GM21723 (cell line): ENCODE measurements around the gene PCBP2.

Experiments
- ATAC-seq: cut with Tn5 transposase; IDR thresholded peaks from one replicate; pipeline ENCODE4 v1.9.1; 2021; ENCODE audit warnings: mild to moderate bottlenecking, moderate library complexity; ENCODE audit not compliant: unreplicated experiment

PCBP2 gene

DNA sequence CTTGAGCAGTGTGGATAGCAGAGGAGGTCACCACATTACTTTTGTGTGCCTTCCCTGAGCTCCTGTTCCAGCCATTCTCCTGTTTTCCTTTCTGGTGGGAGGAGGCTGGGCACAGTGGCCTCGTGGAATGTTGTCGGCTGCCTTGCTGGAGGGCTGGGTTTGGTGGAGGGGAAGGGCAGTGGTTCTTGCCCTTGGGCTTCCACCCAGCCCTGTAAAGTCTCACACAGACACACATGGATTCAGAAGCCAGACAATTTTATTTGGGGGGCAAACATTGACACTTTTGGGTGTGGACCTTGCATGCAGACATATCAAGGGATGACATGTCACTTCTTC is 54.5 kb downstream of the PCBP2 start:
- no peak for ATAC-seq

DNA sequence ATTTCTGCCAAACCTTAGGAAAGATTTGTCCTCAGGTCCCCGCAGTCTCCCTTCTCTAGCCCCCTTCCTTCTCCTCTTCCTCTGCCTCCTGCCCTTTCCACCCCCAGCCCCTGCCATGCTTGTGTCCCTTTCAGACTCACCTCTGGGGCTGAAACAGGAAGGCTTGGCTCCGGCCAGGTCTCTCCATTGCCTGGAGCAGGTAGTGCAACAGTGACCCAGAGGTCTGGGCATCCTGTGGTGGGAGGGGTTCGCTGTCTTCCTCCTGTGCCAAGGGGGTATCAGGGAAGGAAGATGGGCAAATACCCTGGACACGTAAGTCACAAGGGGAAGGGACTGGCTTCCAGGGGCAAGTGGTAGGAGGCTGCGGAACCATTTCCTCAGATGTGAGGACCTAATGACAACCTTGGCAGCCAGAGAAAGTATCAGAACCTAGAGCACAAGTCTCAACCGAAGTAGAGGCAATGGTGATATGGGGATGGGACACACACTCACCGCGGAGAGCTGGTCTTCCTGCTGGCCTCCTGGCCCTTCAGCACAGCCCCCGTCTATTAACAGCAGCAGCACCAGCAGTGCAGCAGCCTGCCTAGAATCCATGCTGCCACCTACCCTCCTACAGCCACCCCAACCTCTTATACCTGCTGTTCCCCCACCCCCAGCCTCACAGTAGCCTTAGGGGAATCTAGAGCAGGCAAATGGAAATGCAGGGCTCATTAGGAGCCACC is 55.1 kb downstream of the PCBP2 start, which contains the start of gene NPFF:
Gene NPFF (minus strand): TSS at position 604 of the 722 bp plus-strand sequence. CDS start 10 bp downstream, at position 594.
- ATAC-seq, result no peak

DNA sequence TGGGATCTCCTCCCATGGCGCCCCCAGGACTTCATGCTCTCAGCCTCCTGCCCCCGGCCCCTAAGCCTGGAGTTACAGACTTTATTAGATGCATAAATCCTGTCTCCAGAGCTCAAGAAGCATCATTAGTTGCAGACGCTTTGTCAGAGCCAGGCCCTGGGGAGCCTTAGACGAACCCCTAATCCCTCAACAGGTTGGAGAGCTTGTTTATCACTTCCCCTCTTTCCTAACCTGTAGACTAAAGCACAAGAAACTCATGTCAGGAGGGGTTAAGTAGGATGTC is 55.6 kb downstream of the PCBP2 start:
- no peak for ATAC-seq

DNA sequence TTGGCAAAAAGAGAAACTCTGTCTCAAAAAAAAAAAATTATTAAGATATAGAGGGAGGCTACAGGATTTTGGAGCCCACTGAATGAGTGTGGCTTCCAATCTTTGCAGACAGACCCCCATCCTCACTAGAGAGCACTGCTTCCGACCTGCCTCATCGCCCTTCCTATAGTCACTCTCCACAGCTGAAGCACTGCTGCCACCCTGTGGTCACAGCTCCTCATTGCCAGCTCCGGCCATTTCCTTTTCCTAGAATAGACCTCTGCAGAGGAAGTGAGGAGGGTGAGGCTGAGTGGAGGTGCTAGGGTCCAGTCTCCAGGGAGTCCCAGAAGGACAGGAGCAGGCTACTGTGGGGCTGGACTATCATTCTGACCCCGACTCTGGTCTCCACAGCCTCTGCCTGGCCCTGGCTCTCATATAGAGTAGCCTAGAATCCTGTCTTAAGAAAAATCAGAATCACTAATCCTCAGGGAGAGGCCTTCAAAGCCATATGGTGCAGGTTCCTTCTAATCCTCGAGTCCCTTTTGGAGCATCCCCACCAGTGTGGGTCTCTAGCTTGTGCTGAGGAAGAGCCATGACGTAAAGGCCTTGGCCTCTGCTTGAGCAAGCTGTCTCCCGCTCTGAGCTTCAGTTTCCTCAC is 56.8 kb downstream of the PCBP2 start:
- peak; percentile 87 for ATAC-seq

DNA sequence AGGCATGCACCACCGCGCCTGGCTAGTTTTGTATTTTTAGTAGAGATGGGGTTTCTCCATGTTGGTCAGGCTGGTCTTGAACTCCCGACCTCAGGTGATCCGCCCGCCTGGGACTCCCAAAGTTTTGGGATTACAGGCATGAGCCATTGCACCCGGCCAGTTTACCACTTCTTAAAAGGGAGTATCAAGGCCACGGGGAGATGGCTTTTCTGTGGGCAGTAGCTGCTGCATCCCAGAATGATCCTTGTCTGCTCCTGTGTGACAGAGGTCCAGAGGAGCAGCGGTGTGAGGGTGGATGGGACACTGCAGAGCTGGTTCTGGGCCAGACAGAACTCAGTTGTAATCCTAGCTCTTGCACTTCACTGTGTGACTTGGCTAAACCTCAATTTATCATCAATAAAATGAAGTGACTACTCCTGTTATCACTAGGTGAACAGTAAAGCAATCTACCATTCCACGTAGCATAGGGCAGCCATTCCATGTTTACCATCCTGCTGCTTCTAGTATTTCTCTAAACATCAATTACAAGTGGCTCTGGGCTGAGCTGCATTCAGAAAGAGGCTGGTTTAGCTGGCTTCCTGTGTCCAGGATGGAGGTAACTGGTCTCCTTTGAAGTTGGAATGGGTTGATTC is 58.4 kb downstream of the PCBP2 start:
- no peak for ATAC-seq

DNA sequence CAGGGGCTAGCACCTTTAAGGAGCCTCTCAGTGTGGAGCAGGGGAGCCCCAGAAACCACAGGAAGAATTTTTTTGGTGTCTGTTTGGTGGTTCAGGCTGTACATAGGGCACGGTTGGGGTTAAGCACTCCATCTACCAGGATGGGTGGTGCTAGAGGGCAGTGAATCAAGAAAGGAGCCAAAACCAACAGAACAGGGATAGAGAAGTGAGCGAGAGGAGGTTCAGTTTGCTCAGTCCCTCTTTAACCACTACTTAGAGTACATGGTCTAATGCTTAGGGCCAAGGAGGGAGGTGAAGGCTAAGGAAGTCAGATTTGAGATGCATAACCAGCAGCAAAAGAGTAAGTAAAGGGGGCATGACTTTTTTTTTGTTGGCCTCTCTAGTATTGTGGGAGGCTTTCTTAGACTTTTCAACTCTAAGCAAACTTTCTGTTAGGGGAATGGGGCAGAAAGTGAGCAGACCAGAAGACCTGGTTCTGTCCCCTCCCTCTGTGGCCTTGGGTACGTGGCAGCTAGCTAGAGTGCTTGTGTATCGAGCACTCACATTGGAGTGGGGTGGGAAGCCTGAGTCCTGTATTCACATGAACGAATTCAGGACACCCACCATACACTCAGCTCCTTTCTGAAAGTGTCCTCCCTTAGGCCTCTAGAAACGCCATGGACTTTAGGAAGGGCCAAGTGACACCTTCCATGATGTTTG is 62.0 kb downstream of the PCBP2 start:
- no peak for ATAC-seq

DNA sequence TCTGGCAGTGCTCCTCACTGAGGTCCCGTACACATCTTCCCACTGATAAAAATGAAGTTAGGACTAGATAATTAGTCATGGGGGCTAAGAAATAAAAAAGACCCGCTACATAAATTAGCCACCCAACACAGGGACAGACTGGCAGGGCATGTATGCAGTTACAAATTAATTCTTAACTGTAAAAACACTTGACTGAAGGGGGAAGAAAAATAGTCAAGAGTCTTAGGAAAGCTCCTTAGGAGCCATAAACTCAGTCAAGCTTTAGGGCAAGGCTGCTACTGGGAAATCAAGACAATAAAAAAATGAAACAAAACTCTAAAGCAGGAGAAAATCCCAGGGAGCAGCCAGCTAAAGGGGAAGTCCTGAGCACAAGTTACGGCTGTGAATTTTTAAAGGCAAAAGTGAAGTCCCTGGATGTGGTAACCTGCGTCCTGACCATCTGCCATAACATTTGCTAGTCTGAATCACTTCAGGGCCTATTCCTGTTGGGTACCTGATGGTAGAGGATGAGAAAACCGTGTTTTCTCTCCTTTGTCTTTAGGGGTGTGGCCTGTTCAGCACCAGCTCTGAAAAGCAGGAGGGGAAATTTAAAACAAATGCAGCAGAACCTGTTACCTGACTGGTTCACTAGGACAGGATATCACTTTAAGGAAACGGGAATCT is 62.9 kb downstream of the PCBP2 start:
- ATAC-seq, result no peak

DNA sequence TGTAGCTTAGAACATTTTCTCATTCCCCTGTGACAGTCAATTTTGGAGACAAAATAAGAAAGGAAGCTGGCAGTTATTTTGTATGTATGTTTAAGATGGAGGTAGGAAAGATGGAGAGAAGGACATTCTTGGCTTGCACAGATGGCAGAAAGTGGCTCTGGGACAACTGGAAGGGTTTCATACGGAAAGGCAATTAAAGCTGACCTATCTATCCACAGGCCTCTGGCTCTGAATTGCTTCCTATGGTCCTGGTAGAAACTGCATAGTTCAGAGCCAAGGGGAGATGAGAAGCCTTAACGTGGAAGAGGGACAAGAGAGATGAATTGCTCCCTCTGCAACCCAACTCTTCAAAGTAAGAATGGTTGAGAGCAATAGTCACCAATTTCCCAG is 63.4 kb downstream of the PCBP2 start:
- no peak for ATAC-seq

DNA sequence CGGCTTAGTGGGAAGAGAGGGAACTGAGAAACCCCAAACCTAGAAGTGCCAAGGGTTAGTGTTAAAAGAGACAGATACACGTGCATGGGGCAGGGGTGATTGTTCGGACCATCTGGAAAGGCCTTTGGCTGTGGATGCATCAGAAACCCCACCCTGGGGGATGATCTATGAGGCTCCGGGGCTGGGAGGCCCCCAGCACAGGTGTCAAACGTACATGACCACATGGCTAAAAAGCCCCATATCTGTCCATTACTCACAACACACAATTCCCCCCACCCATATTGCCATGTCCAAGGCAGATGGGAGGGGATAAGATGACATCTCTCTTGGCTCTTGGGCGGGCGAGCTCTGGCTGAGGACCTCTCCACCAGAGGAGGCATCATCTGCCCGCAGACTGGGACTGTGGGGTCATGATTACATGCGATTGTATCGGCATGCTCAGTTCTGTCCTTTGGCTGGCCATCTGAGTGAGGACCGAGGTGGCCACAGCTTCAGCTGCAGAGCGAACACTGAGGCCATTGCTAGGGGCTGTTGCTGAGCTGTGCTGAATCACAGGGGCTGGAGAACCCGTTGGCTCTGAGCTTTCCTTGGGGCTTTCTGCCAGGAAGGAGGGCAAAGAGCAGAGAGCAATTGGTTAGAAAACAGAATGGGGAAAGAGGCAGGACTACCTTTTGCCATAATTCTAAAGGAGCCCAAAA is 65.0 kb downstream of the PCBP2 start:
- ATAC-seq, result no peak

DNA sequence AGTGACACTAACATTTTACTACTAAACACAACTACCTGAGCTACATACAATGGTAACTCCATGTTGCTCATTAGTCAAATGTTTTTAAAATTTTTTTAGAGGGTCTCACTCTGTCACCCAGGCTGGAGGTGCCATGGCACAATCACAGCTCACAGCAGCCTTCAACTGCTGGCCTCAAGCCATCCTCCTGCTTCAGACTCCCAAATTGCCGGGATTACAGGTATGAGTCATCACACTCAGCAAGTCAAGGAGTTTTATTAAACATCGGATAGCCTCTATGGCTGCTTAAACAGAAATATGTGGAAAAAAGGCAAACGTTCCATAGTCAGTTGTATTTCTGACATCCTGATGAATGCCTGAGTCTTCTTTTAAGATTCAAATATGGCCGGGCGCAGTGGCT is 66.5 kb downstream of the PCBP2 start:
- no peak for ATAC-seq

DNA sequence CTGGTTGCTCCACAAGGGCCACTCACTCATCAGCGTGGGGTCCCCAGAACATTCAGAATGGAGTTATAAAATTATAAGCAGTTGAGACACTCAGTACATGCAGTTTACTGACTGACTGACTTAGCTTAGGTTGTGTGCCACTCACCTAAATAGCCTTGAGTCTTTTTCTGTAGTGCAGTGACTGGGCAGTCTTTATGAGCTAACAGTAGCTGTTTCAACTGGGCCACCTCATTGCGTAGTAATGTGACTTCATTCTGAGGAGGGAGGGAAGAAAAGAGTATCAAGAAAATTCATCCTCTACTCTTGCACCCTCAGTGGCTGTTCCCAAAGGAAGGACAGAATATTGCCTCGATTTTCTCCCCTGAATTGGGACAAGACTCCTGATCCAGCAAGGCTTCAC is 71.2 kb downstream of the PCBP2 start:
- no peak for ATAC-seq

DNA sequence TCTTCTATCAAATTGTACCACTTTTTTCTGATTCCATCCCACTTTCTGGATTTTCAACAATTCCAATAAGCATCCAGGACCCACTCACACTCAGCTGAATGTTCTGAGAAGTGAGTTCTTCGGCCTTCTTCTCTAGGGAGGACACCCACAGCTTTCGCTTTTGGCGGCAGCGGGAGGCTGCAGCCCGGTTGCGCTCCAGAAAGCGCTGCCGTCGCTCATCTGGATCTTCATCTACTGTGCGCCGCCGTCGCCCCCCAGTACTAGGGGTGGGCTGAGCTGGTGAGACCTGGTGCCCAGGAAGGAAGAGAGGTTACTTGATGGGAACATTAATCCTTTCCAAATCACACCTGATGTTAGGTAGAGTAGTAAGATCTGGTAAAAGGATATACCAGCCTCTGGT is 72.6 kb downstream of the PCBP2 start:
- no peak for ATAC-seq

DNA sequence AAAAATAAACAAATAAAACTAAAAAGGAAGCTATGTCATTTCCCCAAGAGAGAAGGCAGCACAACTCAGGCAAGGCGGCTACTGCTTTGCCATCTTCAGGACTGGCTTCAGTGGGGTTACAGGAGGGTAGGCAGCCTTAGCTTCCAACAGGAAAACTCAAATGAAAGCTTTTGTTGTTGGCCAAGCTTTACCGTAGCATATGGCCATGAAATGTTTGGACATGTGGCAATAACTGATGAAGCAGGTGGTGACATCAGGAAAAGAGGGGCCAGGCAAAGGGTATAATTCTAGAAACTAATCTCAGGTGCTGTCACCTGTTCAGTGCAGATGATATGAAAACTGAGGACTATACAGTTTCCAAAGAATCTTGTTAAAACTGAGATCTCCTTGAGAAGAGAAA is 78.2 kb downstream of the PCBP2 start:
- ATAC-seq, result no peak
